GM15510 (cell line): ENCODE data around the gene MUC4.

ENCODE experiments used
- POLR2A ChIP-seq: IDR thresholded peaks from 3 replicates; pipeline ENCODE4 v1.6.1; 2011; ENCODE audit warnings: borderline replicate concordance; ENCODE audit not compliant: insufficient read length; ENCODE audit errors: extremely low read depth

MUC4 gene, protein sequence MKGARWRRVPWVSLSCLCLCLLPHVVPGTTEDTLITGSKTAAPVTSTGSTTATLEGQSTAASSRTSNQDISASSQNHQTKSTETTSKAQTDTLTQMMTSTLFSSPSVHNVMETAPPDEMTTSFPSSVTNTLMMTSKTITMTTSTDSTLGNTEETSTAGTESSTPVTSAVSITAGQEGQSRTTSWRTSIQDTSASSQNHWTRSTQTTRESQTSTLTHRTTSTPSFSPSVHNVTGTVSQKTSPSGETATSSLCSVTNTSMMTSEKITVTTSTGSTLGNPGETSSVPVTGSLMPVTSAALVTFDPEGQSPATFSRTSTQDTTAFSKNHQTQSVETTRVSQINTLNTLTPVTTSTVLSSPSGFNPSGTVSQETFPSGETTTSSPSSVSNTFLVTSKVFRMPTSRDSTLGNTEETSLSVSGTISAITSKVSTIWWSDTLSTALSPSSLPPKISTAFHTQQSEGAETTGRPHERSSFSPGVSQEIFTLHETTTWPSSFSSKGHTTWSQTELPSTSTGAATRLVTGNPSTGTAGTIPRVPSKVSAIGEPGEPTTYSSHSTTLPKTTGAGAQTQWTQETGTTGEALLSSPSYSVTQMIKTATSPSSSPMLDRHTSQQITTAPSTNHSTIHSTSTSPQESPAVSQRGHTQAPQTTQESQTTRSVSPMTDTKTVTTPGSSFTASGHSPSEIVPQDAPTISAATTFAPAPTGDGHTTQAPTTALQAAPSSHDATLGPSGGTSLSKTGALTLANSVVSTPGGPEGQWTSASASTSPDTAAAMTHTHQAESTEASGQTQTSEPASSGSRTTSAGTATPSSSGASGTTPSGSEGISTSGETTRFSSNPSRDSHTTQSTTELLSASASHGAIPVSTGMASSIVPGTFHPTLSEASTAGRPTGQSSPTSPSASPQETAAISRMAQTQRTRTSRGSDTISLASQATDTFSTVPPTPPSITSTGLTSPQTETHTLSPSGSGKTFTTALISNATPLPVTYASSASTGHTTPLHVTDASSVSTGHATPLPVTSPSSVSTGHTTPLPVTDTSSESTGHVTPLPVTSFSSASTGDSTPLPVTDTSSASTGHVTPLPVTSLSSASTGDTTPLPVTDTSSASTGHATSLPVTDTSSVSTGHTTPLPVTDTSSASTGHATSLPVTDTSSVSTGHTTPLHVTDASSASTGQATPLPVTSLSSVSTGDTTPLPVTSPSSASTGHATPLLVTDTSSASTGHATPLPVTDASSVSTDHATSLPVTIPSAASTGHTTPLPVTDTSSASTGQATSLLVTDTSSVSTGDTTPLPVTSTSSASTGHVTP (N-terminal part only)

DNA sequence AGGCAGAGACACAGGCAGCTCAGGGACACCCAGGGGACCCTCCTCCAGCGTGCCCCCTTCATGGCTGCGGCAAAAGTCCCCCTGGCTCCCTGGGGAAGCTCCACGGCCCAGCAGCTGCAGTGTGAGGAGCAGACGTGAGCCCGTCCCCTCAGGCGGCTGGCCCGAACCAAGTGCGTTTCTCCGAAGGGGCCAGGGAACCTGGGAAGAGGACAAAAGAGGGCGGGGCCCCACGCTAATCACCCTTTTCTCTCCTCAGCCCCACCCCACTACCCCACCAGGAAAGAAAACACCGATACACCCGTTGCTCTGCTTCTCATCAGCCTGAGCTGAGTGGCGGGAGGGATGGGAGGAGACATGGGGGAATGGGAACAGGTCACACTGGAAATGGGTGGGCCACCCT is at the start of gene MUC4:
Gene MUC4, minus strand, starts transcription at position 174 of the 400 bp plus-strand sequence. Its CDS starts 112 bp downstream, at position 62.
- TF ChIP-seq POLR2A = no peak

GRCh38 chr3:195860456-195860855 is 48.7 kb upstream of the MUC4 start:
- no peak for TF ChIP-seq POLR2A

- no peak for TF ChIP-seq POLR2A
These were observed 48.2 kb upstream of the MUC4 start for GRCh38 chr3:195859846-195860411.

DNA sequence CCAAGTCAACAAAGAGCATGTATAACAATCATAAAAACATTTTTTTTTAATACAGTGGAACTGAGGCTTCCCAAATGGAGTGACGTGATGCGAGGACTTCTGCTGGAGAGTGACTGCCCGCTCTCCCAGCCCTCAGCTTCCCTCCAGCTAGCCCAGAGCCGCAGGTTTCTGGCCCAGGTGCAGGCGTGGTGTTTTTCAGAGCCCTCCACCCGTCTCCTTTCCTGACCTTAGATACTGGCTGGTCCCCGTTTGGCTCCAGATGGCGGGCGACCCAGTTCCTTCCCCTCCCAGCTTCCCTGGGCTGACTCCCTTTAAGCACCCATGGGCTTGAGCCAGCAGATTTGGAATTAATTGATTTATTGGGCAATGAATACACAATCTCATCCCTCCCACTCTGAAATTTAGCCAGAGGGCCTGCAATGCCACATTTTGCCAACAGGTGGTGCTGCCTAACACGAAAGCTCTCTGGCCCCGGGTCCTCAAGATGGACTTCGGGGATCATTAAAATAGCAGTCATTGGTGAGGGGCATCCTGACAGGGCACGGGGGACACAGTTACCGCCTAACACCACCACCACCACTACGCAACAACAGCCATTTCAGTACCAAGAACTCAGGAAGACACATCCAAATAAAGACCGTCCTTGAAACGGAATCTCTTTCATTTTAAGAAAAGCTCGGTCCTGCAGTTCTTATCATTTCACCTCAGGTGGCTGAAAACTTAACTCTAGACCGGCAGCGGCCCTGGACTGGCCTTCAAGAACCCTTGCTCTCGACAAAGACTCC is 47.5 kb upstream of the MUC4 start:
- TF ChIP-seq POLR2A = no peak

DNA sequence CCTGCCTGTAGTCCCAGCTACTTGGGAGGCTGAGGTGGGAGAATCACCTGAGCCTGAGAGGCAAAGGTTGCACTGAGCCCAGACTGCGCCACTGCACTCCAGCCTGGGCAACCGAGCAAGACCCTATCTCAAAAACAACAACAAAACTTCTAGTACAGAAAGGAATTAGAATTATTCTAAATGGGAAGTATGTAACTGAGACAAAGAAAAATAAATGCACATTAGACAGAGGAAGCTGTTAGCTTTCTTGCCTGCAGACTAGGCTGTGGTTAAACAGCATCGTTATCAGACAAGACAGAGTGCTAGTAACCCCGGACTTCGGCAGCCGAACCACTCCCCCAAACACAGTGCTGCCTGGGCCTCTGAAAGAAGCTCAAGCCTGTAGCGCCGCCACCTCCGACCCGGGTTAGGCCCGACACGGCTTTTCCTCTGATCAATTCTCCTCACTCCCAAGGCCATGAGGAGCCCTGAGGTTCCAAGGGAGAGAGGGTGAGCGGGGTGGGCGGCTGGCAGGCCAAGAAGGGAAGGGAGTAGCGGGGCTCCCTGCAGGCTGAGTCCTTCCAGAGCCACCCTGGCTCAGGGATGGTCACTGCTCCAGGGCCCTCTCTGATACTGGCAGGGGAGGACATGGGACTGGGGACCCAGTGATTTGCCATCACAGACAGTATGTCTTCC is 44.8 kb upstream of the MUC4 start:
- TF ChIP-seq POLR2A = no peak

DNA sequence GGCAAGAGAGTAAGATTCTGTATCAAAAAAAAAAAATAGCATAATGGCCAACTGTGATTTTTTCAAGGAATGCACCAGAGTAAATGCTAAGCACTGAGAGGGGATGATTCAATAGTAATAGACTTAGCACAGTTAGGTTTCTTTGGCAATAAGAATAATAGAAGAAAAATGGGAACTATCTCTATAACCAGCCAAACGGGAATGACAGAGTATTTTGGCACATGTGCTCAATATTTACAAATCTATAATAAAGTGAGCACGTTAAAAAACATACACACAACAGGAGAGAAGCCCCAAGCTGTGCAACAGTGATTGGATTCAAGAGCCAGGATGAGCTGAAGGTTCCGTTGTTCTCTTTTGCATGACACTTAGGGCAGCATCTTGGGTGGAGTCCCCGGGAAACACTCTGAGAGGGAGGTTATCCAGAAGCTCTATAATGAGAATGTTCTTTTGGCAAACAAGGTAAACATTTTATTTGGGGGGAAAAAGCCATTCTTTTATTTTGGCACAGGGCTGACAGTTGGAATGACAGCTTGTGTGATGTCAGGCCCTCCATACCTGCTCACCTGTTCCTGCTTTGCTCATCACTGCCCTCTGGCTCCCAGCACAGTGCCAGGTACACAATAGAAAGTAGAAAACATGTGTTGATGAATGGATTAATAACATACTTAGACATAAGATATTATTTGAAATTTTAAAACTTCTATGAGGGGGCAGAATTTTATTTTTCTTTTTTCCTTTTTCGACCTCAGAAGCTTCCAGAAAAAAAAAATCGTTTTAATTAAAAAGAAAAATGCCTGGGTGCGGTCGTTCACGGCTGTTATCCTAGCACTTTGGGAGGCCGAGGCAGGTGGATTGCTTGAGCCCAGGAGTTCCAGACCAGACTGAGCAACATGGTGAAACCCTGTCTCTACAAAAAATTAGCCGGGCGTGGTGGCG is 44.0 kb upstream of the MUC4 start:
- TF ChIP-seq POLR2A = no peak

GRCh38 chr3:195854628-195855294 is 43.0 kb upstream of the MUC4 start:
- no peak for TF ChIP-seq POLR2A

- no peak for TF ChIP-seq POLR2A
These were observed 42.3 kb upstream of the MUC4 start for GRCh38 chr3:195853996-195854395.

- no peak for TF ChIP-seq POLR2A
These were observed 41.3 kb upstream of the MUC4 start for GRCh38 chr3:195853036-195853435.

- no peak for TF ChIP-seq POLR2A
These were observed 39.3 kb upstream of the MUC4 start for GRCh38 chr3:195850857-195851543.
